ENCODE data around the gene MUL1.
"Not testable (repeated sequence)": the region's sequence is repeated elsewhere in the genome, so short reads cannot be mapped to it uniquely, and the experiment has no call there.

Gene MUL1, protein sequence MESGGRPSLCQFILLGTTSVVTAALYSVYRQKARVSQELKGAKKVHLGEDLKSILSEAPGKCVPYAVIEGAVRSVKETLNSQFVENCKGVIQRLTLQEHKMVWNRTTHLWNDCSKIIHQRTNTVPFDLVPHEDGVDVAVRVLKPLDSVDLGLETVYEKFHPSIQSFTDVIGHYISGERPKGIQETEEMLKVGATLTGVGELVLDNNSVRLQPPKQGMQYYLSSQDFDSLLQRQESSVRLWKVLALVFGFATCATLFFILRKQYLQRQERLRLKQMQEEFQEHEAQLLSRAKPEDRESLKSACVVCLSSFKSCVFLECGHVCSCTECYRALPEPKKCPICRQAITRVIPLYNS

DNA sequence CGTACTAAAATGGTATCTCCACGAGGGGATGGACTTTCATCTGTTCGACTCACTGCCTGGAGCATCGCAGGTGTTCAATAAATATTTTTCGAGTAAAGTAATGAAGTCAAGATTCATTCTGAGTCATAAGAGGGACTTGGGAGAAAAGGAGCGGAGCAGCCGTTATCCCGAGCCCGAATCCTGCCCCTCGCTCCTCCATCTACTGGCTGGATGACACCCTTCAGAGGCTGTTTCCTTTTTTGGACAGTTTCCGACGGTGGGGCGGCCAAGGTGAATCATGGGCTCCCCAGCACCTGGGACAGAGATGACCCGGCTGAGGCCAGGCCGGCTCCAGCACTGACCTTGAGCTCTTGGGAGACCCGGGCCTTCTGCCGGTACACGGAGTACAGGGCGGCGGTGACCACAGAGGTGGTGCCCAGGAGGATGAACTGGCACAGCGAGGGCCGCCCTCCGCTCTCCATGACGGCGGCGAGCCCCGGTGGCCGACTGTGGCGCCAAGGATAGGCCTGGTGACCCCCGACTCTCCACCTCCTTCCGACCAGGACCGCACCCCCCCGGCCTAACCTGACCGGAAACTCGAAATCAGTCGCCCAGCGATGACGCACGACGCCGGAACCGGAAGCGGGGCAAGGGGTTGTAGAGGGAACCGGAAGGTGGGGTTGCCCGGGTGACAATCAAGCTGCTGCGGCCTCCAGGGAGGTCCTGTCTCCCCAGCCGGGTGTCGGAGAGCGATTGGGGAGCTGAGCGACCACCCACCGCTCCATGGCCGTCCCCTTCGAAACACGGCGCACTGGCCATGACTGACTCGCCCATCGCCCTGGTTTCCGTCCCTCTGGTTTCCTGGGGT is at the start of gene MUL1:
TSS of gene MUL1 (minus strand) at position 588 of the 847 bp plus-strand sequence. CDS start at position 461, 127 bp downstream.
- peak; percentile 91 for DNase-seq

DNA sequence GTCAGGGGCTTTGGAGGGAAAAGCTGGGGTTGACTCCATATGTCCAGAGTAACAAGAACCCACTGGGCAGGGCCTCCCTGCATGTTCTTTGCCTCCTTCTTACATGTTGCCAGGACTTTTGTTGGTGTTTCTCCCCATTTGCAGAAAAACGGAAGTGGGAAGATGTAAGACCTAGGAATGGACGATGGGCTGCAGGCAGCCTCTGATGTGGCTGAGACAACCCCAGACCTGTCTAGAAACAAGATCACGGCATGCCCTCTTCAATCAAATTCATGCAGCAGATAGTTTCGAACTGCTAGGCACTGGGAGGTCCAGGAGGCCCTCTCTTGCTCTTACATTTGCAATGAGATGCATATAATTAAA is 47.8 kb upstream of the MUL1 start:
- no peak for DNase-seq

DNA sequence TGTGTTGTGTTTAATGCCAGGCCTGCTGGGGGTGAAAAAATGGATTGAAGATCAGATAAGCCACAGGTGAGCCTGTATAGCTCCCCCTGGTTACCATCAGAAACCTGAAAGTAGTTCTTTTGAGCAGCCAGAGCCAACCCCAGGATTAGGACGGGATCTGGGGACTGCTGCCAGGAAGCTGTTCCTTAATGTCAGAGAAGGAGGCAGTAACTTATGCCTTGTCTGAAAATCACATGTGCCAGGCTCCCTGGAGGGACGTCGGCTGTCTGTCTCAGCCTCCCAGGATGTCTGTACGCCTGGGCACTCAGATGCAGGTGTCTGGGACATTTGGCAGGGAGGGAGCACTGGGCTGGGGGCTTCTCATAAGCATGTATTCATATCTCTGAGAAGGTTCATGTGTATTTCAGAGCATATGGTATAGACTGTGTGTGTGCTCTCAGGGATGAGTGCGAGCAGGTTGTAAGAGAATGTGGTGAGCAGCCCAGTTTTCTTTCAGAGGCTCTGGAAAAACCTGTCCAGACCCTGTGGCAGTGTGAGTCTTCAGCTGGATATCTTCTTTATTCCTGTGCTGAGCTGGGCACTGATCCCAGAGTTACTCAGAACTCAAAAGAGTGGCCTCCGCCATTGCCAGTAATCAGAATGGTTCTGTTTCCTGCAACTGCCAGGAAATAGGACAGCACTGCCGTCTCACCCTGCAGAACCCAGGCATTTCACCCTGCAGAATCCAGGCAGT is 47.2 kb upstream of the MUL1 start:
- DNase-seq, result no peak

DNA sequence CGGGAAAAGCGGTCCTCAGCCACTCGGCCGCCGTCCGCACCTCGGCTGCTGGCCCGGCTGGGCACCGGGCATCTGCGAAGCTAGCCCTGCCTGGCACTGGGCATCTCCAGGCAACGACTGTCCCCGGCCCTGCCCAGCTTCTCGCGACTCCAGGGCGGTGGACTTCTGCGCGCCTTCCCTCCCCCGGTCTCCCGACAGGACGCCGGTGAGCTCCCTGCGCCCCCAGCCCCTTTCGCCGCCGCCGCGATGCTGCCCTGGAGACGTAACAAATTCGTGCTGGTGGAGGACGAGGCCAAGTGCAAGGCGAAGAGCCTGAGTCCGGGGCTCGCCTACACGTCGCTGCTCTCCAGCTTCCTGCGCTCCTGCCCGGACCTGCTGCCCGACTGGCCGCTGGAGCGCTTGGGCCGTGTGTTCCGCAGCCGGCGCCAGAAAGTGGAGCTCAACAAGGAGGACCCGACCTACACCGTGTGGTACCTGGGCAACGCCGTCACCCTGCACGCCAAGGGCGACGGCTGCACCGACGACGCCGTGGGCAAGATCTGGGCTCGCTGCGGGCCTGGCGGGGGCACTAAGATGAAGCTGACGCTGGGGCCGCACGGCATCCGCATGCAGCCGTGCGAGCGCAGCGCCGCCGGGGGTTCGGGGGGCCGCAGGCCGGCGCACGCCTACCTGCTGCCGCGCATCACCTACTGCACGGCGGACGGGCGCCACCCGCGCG is 44.9 kb upstream of the MUL1 start:
- no peak for DNase-seq

DNA sequence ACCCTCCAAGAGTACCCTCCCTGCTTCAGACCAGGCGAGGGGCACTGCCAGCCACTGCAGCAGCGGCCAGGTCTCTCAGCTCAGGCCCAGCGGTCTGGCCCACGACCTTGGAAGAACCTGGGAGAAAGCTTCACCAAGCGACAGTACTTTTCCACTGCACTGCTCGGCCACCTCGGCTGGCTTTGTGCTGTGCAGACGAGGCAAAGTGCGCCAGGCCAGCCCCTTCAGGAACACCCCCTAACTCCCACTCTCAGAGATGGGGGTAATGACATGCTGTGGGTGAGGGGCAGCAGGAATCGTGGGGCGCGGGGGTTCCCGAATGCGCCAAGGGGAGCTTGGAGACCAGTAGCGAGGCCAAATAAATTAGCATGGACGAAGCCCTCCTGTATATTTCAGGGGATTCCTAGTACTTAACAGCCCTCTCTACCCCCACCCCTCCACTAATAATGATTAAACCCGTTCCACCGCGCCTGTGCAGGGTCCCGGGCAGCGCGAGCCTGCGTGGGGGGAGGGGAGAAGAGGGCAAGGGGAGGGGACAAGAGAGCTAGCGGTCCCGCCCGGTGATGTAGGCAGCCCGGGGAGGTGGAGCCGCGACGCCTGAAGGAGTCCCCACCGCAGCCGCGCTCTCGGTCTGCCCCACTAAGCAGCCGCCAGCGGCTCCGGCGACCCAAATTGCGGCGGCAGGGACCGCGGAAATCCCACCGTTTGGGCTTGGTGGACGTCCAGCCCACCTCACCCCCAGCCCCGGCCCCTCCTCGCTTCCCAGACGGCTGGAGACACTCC is 44.2 kb upstream of the MUL1 start, which contains the start of gene FAM43B:
TSS of gene FAM43B (plus strand) at position 629 of the 783 bp plus-strand sequence. CDS start 401 bp downstream, outside the sequence.
- DNase-seq, result peak; percentile 22

DNA sequence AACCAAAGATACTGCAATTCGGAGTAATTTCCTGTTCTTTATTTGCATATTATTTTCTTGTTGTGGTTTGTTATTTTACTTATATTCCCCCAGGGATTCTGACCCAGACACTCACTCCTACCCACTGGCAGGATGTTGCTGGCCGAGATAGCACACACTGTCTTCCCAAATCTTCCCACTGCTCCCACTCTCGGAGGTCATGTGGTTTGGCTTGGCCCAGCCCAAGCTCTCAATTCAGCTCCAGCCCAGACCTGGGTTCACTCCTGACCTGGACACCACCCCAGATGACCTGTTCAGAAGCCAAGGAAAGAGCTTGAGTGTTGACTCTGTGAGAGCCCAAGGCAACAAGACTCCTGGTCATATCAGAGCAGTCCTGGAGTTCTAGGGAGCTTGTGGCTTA is 43.2 kb upstream of the MUL1 start:
- no peak for DNase-seq

DNA sequence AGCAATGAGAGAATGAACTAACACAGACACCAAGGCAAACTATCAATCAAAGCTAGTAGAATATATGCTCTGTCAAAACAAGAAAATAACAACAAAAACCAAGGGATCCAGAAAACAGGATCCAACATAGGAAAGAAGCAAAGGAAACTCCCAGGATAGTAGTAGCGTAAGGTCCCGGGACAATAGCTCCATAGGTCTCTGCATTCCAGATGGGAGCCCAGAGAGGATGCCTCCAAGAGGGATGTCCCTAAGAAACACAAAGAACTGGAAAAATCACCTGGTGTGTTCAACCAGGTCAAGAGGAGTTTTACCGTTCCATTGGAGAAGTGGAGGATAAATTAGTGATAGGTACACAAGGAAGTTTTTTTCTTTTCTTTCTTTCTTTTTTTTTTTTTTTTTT is 38.7 kb upstream of the MUL1 start:
- DNase-seq, result no peak

DNA sequence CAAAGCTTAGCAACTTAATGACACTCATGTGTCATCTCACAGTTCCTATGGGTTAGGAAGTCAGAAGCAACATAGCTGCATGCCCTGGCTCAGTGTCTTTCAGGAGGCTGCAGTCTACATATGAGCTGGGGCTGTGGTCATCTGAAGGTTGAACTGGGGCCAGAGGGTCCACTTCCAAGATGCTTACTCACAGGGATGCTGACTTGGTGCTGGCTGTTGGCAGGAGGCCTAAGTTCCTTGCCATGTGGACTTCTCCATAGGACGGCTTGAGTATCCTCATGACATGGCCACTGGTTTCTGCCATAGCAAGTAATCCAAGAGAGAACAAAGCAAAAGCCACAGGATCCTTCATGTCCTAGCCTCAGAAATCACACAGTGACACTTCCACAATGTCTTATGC is 32.3 kb upstream of the MUL1 start:
- DNase-seq, result peak; percentile 7

DNA sequence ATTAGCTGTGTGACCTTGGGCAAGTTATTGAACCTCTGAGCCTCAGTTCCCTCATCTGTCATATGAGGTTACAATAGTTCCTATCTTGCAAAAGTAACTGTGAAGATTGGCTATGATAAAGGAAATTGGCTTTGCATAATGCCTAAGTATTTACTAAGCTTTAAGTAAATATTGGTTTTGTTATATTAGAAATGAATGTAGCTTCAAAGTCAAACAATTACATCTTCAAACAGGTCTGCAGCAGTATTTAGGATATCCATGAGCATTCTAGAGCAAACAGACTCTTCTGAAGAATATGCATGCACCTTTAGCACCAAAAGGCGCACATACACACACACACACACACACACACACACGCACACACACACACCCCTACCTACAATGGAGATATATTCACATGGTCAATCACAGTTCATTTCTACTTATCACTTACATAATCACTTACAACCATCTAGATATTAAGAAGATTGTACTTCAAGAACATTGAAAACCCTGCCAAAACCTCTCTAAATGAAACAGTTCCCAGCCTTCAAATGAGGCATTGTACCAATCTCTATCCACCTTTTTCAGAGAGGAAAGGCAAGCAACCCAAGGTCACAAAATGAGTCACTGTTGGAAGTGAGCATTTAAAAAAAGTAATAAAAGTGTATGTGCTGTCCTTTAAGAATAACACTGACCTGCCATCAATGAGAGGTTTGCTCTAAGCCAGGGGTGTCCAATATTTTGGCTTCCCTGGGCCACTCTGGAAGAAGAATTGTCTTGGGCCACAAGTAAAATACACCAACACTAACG is 31.0 kb upstream of the MUL1 start:
- DNase-seq, result no peak

DNA sequence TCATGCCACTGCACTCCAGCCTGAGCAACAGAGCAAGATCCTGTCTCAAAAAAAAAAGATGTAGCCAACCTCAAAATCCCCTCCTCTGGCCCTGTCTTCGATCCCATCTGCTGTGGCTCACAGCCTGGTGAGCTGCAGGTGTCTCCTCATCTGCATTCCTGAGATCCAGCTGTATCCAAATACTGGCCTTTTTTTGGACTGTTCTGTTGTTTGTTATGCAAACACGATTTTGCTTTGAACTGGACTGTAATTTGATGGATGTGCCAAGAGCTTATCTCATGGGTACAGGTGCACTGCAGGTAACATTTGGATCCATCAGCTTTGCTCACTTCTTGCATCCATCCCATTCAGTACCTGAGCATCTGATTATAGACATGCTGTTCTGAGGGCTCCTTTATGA is 30.3 kb upstream of the MUL1 start:
- DNase-seq, result no peak

DNA sequence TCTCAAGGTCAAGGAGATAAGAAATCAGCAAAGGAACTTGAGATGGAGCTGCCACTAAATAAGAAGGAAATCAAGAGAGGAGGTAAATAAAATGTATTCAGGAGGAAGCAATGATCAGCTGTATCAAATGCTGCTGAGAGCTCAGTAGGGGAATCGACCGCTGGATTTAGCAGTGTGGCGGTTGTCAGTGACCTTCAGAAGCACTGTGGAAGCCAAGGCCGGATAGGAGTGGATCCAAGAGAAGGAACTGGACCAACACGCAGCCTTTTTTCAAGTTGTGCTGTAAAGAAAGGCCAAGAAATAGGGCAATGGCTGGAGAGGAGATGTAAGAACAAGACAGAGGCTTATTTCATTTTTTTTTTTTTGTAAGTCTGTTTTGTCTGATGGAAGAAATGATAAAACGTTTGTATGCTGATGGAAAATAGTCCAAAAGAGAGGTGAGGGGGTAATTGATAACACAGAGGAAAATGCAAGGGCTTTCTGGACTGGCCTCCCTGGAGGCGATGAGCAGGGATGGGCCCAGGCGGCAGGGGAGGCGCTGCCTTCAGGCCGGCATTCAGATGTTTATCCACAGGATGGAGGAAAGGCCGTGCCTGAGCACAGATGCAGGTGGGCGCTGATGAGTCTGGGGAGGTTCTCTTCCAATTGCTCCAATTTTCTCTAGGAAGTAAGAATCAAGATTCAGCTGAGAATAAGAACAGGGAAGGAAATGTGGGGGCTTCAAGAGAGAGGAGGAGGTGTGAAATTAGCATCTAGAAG is 26.9 kb upstream of the MUL1 start:
- DNase-seq, result no peak

DNA sequence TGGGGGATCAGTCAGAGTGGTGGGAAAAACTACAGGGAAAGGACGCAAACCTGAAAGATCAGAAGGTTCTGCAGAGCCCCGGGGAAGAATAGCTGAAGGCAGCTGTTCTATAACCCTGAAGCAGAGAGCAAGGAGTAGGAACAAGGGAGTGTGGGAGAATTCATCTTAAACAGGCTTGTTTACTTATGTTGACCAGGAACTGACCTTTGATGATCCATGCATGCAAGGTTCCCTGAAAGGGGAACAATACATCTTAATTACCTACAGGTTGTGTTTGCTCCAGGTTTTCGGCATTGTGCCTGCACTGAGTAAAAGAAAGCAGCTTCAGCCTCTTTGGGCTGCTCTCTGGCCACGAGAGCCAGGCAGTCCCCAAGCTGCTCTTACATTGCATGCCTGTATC is 25.7 kb upstream of the MUL1 start:
- no peak for DNase-seq

DNA sequence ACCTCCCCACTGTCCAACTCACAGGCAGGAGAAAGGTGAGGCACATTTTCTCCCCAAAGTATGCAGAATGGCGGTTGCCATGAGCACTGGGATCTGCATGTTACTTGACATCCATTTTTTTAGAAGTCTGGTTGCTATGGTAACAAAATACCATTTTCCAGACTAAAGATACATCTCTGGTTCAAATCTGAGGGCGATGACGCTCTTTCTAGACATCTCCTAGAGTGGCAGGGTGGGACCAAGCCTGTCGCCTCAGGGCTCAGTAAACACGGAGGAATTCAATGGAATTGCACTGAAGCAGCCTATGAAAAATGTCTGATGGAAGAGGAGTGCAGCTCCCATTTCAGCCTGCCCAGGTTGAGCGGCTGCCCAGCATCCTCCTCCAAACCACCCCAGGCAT is 22.9 kb upstream of the MUL1 start:
- DNase-seq, result no peak

DNA sequence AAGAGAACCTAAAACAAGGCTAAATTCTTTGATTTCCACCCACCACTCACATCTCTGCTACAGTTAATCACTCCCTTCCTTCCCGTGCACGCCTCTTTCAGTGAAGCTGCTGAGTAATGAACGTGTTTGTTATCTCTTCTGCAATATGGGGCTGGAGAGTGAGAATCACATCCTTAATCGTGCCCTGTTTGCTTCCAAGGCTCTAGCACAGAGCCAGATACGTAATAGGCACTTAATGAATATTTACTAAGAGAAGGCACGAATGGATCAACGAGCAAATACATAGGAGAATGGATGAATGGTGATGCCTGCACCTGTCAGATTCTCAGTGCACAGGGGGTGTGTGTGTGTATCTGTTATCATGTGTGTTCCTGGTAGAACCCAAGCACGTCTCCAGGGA is 22.4 kb upstream of the MUL1 start:
- no peak for DNase-seq

DNA sequence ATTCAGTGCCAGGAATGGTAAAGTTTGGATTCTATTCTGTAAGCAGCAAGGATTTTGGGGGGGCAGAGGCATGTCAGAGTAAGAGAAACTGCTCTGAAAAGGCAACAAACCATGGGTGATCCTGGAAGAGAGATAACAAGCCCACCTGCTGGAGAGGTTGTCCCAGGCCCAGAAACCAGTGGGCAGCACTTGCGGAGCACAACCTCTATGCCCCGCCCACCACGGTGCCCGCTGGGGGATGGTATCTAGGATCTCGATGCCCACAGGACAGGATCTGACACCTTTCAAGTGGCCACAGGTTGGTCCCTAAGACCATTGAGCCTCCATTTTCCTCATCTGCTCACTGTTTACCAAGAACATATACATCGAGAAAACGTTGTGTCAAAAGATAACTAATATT is 20.3 kb upstream of the MUL1 start:
- DNase-seq, result no peak

DNA sequence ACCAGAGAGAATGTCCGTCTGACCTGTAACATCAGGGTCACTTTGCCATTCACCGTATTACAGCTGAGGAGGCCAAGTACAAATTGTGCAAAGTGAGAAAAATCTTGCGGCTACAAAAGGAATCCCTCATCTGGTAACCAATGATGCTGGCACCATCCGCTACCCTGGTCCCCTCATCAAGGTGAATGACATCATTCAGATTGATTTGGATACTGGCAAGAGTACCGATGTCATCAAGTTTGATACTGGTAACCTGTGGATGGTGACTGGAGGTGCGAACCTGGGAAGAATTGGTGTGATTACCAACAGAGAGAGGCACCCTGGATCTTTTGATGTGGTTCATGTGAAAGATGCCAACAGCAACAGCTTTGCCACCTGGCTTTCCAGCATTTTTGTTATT is 18.3 kb upstream of the MUL1 start:
- DNase-seq, result no peak

DNA sequence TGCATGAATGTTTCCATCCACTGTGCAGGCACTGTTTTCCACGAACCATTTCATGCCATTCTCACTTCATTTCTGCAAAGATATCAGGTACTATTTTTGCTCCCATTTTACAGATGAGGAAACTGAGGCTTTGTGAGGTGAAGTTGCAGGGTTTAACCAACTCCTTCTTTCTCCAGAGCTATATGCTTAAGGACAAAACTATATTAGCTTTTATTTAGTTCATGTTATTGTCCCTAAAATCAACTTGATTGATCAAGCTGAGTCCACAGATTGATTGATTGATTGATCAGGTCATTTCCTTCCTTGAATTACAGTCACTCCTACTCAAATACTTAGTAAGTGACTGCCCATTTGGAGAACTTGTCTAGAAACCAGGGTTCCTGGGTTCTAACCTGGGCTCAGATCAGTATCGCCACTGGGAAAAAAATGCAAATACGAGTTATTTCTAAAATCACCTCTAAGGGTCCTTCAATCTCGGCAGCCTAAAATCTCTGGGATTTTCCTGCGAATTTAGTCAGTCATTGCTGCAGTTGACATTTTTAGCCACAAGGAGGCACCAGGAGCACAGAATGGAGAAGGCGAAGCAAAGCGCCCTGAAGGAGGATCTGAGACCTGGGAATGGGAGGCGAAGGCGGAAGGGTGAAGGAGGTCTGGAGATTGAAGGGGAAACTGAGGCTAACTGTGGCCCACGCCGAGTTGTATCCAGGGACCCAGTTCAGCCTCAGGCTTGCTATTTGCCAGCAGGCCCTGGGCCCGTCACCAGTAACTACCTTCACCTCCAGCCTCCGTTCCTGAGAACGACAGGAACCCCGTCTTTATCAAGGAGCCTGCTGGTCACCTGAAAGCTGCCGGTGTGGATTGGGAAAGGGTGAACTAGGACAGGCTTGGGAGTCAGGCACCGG is 14.3 kb upstream of the MUL1 start:
- peak; percentile 79 for DNase-seq

DNA sequence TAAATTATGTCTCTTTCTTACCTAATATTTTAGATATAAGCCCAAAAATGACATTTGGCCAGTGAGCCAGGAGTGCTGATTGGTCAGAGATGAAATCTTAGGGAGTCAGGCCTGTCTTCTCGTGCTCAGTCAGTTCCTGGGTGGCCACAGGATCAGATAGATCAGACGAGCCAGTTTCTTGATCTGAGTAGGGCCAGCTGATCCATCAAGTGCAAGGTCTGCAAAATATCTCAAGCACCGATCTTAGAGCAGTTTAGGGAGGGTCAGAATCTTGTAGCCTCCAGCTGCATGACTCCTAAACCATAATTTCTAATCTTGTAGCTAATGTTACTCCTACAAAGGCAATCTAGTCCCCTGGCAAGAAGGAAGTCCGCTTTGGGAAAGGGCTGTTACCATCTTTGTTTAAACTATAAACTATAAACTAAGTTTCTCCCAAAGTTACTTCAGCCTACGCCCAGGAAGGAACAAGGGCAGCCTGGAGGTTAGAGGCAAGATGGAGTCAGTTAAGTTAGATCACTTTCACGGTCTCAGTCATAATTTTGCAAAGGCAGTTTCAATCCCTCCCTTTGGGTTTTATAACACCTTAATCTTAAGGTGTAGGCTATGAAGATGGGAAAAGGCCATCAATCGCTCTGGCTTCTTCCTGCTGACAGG is 11.8 kb upstream of the MUL1 start:
- not testable (repeated sequence) for DNase-seq

Data from fibroblast of upper back skin (primary cell).